HG03571 (cell line): ENCODE data around the gene RAD9A.

Experiments
- ATAC-seq: cut with Tn5 transposase; IDR thresholded peaks from one replicate; pipeline ENCODE4 v1.9.1; 2021; ENCODE audit not compliant: unreplicated experiment

Gene RAD9A

DNA sequence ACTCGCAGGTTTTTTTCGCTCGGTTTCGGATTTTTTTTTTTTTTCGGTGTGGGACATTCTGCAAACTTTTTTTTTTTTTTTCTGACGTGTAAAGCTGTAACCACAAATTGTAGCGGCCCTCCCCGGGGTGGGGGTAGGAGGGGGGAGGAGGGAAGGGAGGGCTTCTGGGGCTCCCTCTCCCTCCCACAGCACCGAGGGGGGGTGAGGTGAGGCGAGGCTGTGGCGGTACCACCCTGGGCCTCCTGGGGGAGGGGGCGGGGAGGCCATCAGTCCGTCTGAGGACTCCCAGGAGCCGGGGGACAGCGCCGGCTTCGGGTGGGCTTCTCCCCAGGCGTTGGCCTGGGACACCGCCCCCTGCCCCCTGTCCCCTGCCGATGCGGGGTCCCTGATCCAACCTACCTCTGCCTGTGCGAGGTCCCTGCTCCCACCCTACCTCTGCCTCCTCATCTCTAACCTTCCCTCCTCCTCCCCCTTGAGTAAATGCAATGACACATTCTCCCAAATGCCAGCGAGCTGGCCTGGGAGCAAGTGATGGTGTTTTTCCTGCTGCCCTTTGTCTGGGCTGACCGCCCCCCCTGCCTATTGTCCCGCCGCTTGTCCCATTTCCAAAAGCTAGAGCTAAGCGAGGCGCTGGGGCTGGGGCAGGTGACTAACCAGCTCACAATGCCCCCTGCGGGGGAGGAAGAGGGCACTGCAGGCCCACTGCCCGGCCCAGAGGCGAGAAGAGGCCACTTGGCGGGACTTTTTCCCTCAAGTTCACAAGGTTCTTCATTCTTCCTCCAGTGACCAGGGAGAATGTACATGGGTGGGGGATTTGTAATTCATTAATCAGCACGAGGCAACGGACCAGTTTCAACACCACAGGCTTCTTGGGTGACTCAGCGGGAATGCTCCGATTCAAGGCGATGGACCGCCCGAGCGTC lies 17.9 kb upstream of the RAD9A start:
- ATAC-seq: no peak

DNA sequence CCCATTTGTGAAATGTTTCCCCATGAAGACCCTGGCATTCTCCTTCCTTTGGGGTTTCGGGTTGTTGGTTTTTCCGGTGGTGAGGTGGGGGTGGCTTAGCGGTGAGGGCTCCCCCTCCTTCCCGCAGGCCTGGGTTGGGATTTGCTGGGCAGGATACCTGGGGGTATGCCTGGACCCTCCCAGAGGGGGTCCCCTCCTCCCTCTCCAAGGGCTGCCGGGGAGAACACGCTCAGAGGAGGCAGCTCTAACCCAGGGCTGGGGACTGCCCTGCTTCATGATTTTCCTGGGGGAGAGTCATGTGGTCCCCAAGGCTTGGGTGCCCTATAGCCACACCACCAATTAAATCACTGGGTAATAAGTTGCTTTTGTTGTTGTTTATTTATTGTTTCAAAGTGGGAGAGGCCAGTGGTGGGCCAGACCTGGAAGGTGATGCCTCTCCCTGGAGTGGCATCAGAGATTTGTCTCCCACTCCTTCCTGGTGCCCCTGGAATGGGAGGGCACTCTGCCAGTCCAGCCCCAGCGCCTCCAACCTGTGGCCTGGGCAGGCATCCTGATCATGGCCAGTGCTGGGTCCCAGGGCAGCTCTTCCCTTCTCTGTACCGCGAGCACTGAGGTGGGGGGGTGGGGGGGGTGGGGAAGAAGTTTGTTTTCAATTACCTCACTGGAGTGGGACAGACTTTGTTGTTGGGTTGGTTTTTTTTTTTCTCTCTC lies 17.1 kb upstream of the RAD9A start:
- no peak for ATAC-seq

DNA sequence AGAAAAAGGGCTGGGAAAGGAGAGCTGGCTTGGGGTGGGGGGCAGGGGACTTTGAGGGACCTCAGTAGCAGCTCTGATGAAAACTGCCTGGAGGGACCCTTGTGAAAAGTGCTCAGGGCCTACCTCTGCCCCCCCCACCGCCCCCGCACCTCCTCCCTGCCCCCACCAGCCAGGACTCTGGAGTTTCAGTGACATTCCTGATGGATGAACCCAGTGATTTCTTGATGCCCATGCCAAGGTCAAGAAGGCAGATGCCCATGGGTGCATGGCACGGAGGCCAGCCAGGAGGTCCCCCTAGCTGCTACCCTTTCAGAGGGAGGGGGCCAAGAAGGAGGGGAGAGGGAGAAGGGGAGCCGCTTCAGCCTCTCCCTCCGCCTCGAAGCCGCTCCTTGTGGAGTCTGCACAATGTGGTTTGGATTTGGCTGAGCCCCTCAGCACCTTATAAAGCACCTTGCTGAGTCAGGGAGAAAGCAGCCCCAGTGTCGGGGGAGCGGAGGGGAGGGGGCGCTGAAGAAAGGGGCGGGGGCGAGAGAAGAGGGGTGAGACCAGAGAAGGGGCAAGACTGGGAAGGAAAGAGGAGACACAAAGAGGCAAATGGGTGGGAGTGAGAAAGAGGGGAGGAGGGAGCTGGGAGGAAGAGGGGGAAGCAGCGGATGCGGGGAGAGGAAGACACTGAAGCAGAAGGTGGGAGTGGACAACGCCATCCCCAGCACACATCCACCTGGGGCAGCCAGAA lies 16.3 kb upstream of the RAD9A start:
- ATAC-seq: no peak

DNA sequence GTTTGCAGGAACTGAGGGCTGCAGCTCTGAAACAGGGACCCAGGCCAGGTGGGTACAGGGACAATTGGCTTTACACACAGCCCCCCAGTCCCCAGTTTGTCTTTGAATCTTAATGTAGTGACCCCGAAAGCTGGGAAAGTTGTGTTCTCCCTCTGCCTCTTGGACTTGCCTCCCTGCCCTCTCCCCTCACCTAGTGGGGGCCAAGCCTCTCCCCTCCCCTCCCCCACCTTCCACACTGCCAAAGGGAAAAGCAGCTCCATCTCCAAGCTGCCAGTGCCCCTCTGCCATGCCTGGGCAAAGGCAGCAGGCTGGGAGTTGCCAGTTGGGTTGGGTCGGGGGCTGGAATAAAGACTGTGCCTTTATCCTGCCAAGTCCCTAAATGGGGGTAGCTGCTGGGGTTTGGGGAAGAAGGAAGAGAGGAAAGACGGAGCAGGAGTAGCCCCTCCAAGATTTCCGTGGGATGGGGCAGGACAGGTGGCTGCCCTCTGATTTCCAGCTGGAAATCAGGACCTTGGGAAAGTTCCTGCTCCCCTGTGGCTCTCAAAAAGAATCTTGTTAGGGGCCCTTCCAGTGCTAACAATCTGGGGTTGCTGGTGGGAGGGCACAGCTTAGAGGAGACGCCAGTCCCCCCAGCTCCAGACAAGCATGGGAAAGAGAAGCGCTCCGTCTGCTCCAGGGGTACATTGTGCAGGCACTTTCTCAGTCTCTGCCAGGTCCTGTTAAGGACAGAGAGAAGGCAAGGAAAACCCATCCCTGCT lies 15.5 kb upstream of the RAD9A start:
- no peak for ATAC-seq

DNA sequence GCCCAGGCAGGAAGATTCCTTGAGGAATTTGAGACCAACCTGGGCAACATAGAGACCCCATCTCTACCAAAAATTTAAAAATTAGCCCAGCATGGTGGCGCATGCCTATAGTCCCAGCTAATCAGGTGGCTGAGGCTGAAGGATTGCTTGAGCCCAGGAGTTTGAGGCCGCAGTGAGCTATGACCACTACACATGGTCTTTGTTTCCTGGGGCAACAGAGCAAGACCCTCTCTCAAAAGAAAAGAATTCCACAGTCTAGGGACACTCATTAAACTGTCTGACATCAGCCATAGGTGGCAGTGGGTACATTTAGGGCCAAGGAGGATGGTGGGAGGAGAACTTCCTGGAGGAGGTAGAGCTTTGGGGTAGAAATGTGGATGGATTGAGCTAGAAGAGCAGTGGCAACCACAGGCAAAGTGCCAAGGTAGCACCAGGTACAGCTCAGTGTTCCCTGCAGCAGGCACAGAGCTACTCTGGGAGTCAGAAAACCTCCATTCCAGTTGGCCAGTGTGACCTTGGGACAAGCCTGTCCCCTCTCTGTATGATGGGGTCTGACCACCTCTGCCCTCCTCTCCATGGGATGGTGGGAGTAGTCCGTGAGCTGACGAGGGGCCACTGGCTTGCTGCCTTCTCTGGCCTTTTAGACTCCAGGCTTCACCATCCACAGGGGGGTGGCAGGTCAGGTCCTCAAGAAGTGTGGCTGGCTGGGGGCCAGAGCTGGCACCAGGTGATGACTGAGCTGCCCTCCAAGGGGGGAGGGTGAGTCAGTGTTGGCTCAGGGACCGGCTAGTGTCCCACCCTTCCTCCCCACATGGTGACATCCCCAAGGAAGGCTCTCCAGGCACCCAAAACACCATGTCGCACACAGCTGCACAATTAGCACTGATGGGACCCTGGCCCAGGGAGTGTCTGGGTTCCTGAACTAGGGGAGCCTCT lies 14.6 kb upstream of the RAD9A start:
- no peak for ATAC-seq

DNA sequence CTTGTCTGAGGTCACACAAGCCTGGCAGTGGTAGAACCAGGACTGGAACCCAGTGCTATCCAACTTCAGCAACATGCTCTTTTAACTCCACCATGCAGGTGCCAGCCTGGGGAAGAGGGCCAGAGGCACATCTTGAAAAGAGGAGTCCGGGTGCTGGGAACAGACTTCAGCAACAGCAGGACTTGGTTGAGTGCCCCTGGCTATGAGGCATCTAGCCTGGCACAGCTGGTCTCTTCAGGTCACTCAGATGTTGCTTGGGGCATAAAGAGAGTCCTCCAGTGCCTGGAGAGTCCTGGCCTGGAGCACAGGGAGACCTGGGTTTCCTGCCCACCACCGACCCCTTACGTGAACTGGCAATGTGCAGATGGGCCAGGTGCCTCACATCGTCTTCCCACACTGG lies 13.2 kb upstream of the RAD9A start:
- no peak for ATAC-seq

DNA sequence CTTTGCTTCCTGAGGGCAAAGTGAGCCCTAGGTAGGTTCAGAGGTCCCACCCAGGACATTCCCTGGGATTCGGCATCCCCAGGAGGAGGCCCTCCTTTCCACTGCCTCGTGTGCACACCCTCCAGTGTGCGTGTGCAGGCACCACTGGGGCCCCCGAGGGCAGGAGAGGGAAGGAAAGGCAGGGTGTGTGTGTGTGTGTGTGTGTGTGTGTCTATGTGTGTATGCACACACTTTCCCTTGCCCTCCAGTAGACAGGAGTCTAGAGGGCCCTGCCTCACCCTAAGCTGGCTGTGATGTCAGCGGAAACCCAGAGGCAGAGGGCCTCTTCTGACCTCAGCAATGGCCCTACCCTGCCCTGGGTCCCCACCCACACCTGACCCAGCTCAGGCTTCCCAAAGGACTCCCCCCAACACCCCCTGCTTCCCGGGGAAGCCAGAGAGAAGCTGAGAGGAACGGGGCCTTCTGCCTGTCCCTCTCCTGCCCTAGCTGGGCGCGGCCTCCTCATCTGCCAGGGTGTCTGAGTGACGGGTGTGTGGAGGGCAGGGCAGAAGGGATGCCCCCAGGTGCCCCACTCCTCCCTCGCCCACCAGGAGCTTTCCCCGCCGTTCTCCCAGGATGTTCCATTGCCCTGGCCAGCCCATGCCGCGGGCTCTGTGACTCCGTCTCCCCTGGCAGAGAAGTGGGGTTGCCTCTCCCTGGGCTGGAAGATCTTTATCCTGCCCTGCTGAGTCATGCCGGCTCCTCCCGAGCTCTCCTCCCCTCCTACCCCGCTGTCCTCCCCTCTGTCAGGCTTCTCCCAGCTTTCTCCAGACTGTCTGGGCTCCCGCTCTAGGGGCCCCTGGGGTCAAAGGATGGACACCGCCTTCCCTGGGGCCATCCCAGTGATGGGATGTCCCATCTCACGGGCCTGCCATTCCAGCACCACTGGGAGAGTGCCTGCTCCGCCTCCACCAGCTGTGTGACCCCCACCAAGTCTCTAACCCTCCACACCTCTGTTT lies 12.4 kb upstream of the RAD9A start:
- no peak for ATAC-seq

DNA sequence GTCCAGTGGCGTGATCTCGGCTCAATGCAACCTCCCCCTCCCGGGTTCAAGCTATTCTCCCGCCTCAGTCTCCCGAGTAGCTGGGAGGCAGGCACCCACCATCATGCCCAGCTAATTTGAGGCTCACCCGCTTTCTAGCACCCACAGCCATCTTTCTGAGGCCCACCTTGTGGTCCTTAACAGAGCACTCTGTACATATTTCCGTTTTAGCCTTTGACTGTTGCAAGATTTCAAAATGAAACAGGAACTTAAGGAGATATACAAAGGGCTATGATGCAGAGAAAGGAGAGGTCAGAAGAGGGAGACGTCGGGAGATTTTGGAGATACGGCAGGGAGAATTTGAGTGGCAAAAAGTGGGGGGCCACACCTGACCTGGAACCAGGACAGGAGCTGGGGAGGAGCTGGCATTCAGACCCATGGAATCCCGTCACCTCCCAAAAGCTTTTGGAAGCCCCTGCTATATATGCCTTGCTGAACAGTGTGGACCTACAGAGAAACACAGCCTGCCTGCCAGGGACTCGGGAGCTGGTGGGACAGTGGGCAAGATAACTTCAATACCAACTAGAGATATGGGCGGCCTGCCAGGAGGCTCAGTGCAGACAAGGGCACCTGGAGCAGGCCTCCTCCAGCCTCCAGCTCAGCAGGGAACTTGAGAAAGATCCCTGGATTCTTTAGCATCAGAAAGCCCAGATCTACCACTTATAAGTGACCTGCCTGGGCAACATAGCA lies 10.4 kb upstream of the RAD9A start:
- ATAC-seq: no peak

DNA sequence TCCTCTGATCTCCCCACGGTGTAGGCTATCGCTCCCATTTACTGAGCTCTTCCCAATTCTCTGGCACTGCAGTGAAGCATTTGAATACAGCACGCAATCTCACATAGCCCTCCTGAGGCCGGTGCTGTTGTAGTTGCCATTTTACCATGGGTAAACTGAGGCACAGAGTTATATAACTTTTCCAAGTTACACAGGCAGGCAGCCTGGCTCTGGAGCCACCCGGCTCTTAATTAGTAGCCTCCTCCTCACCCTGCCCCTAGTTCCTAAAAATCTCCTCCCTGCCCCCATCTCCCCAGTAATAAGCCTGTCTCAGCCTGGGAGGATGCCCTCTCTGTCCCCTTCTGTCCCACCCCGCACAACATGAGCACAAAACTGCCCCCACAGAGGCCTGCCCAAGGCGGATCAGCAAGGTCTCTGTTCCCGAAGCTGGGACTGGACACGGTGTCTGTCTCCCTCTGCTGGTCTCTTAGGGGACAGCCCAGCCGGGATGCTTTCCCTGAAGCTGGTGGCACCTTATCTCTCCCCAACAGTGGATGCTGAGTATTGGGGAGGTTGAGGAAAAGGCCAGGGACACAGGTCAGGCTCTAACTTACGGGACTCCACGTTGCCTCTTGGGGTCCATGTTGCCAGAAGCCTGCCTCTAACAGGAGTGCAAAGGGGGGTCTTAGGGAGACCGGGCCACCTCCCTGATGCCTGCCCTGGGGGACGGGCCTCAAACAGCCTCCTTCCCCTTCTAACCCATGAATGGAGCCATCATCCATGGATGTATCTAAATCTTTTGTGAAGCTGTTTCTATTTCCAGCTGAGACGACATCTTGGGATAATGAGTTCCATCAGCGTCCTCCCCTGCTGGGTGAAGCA lies 9.3 kb upstream of the RAD9A start:
- no peak for ATAC-seq

DNA sequence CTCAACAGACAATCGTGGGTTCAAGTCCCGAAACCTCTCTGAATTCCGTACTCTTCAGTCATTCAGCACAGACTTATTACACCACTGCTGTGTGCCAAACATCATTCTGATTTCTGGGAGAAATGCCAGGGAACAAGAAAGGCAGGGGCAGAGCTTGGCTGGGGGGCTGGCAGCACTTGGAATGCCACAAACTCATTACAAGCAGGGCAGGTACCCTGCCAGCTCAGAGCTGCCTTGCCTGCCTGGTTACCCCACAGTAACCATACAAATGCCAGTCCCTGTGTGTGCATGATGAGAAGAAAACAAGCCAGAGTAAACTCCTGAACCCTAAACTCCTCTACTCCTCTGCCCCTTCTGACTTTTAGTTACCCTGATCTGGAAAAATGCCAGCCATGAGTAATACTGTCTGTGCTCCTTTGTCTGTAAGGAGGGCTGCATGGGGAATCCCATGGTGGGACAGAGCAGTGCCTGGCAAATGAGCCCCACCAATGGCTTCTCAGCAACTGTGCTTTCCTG lies 6.9 kb upstream of the RAD9A start:
- ATAC-seq: no peak

DNA sequence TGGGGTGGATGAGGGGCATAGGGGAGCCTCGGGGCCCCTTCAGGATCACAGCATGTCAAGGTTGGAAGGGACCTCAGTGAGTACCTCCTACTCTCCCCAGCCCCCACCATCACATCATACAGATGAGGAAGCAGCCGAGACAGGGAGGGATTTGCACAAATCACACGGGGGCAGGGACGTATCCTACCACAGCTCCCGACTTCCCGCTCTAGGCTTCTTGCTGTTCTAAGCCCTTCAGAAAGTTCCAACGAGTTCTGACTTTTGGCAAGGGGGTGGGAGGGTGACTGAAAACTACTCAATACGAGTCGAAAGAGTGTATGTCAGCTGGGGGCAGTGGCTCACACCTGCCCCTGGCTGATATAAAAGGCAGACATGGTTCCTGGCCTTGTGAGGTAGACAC lies 4.7 kb upstream of the RAD9A start:
- no peak for ATAC-seq

DNA sequence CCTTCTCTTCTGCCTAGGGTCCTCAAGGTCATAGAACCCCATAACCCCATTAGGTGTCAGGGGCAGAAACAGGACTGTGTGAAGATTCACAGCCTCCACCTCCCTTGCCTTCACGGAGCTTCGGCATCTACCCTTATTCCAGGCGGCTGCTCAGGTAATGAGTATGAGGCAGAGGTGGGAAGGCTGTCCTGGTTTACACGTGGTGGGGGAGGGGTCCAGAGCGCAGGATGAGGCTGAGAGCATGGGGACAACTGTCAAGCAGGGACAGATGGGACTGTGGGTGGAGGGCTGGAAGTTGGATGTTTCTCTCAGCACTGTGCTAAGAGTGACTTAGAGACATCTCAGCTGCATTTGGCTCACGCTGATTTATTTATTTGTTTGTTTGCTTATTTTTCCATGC lies 4.3 kb upstream of the RAD9A start:
- no peak for ATAC-seq

DNA sequence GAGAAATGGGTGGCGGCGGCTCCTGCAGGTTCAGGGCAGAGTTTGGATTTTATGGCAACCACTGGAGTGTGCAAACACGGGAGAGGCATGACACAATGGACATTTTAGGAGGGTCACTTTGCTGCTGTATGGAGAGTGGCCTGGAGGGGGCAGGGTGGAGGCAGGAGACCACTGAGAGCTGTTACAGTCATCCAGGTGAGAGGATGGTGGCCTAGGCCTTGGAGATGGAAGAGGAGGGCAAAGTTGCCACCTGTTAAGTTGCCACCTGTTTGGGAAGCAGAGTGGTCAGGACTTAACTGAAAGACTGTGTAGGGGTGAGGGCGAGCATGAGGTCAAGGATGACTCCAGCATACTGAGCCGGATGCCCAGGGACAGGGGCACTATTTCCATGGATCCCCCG lies 2.3 kb upstream of the RAD9A start:
- no peak for ATAC-seq

DNA sequence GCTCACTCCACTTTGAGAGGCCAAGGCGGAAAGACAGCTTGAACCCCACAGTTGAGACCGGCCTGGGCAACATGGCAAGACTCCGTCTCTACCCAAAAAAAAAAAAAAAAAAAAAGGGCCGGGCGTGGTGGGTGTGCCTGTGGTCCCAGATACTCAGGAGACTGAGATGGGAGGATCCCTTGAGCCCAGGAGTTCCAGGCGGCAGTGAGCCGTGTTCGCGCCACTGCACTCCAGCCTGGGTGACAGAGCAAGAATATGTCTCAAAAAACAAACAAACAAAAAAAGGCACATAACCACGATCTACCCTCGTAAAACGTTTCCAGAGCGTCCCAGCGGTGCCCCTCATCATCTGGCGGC lies 861 bp upstream of the RAD9A start:
- ATAC-seq: no peak

DNA sequence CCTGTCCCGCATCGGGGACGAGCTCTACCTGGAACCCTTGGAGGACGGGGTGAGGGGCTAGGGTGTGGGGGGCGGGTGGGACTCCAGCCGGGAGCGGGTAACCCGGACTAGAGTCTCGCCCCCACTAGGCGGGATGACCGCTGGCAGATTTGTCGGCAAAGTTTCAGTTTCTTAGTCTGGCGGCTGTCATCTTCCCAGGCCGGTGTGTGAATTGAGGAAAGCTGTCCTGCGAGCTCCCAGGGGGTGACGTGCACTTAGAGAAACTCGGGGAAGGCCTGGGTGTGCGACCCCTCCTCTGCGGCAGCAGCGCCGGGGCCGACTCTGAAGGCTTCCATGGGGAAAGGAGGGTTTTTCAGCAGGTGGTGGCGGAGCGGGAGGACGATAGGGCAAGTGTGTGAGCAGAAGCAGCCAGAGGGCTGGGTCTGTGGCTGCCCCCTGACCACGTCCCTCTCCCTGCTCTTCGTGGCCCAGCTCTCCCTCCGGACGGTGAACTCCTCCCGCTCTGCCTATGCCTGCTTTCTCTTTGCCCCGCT lies 463 bp downstream of the RAD9A start:
- ATAC-seq: peak; percentile 13

DNA sequence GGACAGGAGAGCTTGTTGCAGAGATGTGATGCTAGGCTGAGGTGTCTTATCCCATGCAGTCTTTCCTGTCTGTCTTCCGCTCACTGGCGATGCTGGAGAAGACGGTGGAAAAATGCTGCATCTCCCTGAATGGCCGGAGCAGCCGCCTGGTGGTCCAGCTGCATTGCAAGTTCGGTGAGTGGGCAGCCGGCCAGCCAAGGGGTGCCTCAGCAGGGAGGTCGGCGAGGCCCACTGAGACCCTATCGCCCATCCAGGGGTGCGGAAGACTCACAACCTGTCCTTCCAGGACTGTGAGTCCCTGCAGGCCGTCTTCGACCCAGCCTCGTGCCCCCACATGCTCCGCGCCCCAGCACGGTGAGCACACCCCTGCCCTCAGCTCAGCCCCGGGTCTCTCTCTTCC lies 1.7 kb downstream of the RAD9A start:
- no peak for ATAC-seq

DNA sequence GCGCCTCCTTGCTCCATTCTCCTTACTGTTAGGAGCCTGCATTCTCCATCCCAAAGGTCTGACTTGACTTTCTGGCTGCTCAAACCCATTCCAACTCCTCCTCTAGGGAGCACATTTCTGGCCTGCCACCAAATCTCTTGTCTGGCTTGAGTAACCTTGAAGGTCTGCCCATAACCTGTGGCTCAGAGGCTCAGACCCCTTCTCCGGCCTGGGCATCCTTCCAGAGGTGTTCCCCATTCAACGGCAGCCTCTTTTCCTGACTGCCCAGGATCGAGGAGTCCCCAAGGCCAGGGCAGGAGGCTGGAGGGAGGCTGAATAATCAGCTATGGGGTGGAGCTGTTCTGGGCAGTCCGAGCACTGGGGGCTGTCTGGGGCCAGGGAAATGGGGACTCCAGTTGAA lies 2.2 kb downstream of the RAD9A start:
- ATAC-seq: no peak
